Measurements from ENCODE around the gene WDR44.

DNA sequence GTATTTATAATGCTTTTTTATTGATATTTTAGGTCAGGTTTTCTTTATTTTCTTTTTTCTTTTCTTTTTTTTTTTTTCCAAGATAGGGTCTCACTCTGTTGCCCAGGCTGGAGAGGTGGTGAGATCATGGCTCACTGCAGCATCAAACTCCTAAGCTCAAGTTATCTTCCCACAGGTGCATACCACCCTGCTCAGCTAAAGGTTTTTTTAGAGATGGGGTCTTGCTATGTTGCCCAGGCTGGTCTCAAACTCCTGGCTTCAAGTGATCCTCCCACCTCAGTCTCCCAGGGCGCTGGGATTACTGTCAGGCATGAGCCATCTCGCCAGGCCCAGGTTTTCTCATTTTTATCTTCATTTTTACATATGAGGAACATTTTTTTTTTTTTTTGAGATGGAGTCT lies 3.3 kb downstream of the WDR44 start:
- TF ChIP-seq, protein P1, sequence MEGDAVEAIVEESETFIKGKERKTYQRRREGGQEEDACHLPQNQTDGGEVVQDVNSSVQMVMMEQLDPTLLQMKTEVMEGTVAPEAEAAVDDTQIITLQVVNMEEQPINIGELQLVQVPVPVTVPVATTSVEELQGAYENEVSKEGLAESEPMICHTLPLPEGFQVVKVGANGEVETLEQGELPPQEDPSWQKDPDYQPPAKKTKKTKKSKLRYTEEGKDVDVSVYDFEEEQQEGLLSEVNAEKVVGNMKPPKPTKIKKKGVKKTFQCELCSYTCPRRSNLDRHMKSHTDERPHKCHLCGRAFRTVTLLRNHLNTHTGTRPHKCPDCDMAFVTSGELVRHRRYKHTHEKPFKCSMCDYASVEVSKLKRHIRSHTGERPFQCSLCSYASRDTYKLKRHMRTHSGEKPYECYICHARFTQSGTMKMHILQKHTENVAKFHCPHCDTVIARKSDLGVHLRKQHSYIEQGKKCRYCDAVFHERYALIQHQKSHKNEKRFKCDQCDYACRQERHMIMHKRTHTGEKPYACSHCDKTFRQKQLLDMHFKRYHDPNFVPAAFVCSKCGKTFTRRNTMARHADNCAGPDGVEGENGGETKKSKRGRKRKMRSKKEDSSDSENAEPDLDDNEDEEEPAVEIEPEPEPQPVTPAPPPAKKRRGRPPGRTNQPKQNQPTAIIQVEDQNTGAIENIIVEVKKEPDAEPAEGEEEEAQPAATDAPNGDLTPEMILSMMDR (IDR thresholded peaks at IDR 0.05; ENCODE audit: low read depth, low read length, poor library complexity, severe bottlenecking), result no peak
- no peak for TF ChIP-seq EZH2phosphoT487 (IDR thresholded peaks at IDR 0.05; ENCODE audit: borderline replicate concordance, low read length)

All from DOHH2 (cell line).